Thyroid gland (tissue), 4 donors: Measurements from ENCODE around the gene DIP2B. TPM values are rescaled to one million over a fixed set of nuclear protein-coding genes. Genes with fewer than 3 reads are reported as not detected.

Experiments used
- DNase-seq, 2 donors: peaks; one replicate each; pipeline ENCODE4 v3.0.0-alpha.2; 2019
- H3K27ac ChIP-seq, 3 donors: fragments of 200-600 bp; sonication (generic); 1 replicate in 2 of 3; 2 replicates in 1 of 3; pipeline ENCODE4 v1.5.1; 2016 to 2019; ENCODE audit warnings: mild to moderate bottlenecking in 1 of 3, moderate library complexity in 1 of 3
- H3K27me3 ChIP-seq: fragments of 200-600 bp; sonication (generic); one replicate; pipeline ENCODE4 v1.5.1; 2019
- H3K36me3 ChIP-seq, 2 donors: fragments of 200-600 bp; sonication (generic); one replicate each; pipeline ENCODE4 v1.5.1; 2016 to 2019
- H3K4me1 ChIP-seq, 2 donors: fragments of 200-600 bp; sonication (generic); one replicate each; pipeline ENCODE4 v1.5.1; 2017 to 2019
- H3K4me3 ChIP-seq, 3 donors: fragments of 200-600 bp; sonication (generic); replicated peaks in 1 of 3; 1 replicate in 2 of 3; 2 replicates in 1 of 3; pipeline ENCODE4 v1.5.1; 2016; ENCODE audit warnings: mild to moderate bottlenecking in 1 of 3
- H3K9me3 ChIP-seq: fragments of 200-600 bp; sonication (generic); one replicate; pipeline ENCODE4 v1.5.1; 2017
- POLR2A ChIP-seq, 2 donors: fragments of 450-650 bp; IDR thresholded peaks; one replicate each; pipeline ENCODE4 v1.6.1; 2017; ENCODE audit warnings: antibody characterized with exemption in 2 of 2, mild to moderate bottlenecking in 2 of 2, moderate library complexity in 1 of 2
- WGBS, 2 donors: methylation state at CpG; one replicate each; pipeline ENCODE4 v1.1.5; 2017; 5-methylcytosine and 5-hydroxymethylcytosine counted together
- intact Hi-C: fragments of 100-400 bp; cut with DNase I; formaldehyde crosslinking; loops from one replicate; pipeline ENCODE4 v1.15.1; 2023
- total RNA-seq, 4 donors: library from RNA; depleted of rRNA; stranded (reverse); fragments of >200 nt; gene quantifications; one replicate each; pipeline ENCODE4 v1.2.3, GENCODE V29; 2016
- TF ChIP-seq, protein P1 (sequence below), 6 experiments: fragments of 200-600 bp in 3 of 6; fragments of 450-650 bp in 3 of 6; sonication (generic) in 3 of 6; IDR thresholded peaks; one replicate each; pipeline ENCODE4 v1.5.1; 2016 to 2019; ENCODE audit warnings: antibody characterized with exemption in 6 of 6, mild to moderate bottlenecking in 2 of 6, inconsistent platforms in 1 of 6, moderate library complexity in 1 of 6

The DIP2B gene
- total RNA-seq, 4 donors from 2014 or later: 27.7 to 45.7 (median 32.4) TPM

GRCh38 chr12:50612882-50613281, 108.1 kb downstream of the DIP2B start:
- H3K27me3 ChIP-seq: no peaks in the 10 kb centered on the region
- no peak overlapping the region for H3K4me3 ChIP-seq
- no peaks in the 10 kb centered on the region for H3K9me3 ChIP-seq
- no peak overlapping the region for H3K27ac ChIP-seq
- H3K4me1 ChIP-seq: peaks cover 0 to 8% of the 10 kb centered on the region in 2 donors
- H3K36me3 ChIP-seq: no peaks in the 10 kb centered on the region
- DNase-seq: no peak
- TF ChIP-seq, protein P1, sequence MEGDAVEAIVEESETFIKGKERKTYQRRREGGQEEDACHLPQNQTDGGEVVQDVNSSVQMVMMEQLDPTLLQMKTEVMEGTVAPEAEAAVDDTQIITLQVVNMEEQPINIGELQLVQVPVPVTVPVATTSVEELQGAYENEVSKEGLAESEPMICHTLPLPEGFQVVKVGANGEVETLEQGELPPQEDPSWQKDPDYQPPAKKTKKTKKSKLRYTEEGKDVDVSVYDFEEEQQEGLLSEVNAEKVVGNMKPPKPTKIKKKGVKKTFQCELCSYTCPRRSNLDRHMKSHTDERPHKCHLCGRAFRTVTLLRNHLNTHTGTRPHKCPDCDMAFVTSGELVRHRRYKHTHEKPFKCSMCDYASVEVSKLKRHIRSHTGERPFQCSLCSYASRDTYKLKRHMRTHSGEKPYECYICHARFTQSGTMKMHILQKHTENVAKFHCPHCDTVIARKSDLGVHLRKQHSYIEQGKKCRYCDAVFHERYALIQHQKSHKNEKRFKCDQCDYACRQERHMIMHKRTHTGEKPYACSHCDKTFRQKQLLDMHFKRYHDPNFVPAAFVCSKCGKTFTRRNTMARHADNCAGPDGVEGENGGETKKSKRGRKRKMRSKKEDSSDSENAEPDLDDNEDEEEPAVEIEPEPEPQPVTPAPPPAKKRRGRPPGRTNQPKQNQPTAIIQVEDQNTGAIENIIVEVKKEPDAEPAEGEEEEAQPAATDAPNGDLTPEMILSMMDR (IDR thresholded peaks at IDR 0.05): no peak
- no peak for TF ChIP-seq POLR2A (IDR thresholded peaks at IDR 0.05)
- intact Hi-C loops: no loop called here
- 93 to 94% methylated on average over 3 of the region's 3 CpGs for WGBS, 2 donors

DNA sequence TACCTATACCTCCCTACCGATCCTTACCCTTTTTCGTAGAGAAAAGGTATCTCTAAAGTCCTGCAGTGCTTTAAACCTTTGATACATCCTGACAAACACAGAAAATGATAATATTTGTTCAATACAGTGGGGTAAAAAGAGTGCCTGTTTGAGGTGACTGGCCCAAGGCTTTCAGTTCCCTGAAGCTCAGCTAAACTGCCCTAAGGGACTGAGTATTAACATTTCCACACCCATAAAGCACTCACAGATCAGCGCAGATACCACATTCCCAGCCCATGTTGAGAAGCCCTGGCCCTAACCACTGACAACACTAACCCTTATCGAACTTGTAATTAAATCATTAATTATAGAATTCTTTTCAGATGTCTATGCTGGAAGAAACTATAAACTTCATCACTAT, 108.7 kb downstream of the DIP2B start:
- WGBS, 2 donors: 93 to 96% methylated on average over 4 of the region's 4 CpGs
- intact Hi-C loops: no loop called here
- no peak for DNase-seq
- H3K36me3 ChIP-seq: no peaks in the 10 kb centered on the region
- no peak overlapping the region for H3K4me3 ChIP-seq
- H3K27me3 ChIP-seq: no peaks in the 10 kb centered on the region
- H3K27ac ChIP-seq: no peak overlapping the region
- TF ChIP-seq, protein P1 (IDR thresholded peaks at IDR 0.05): no peak
- TF ChIP-seq POLR2A (IDR thresholded peaks at IDR 0.05): no peak
- peaks cover 0 to 9% of the 10 kb centered on the region in 2 donors for H3K4me1 ChIP-seq
- H3K9me3 ChIP-seq: no peaks in the 10 kb centered on the region

DNA sequence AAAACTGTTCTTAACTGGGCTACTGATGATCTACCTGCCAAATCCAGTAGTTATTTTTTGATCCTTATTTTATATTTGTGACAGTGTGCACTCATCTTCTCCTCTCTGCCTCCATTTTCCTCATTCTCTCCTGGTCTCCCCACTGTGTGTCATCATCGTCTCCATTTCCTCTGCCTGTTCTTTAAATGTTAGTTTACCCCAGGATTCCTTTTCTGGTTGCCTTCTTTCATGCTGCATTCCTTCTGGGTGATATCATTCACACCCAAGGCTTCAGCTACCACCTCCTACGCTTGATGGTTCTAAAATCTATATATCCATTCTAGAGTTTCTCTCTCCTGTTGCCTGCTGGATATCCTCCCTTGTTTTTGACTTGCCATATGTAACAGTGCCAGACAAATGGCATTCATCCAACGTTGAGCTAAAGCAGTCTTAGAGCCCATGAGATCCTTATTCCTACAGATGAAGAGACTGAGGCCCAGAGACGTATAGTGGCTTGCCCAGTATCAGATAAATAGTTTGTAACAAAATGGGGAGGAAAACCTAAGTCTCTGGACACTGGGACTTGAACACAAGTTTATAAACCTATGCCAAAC, 109.5 kb downstream of the DIP2B start:
- TF ChIP-seq, protein P1 (IDR thresholded peaks at IDR 0.05): no peak
- TF ChIP-seq POLR2A (IDR thresholded peaks at IDR 0.05): no peak
- Histone ChIP-seq H3K27ac (no peak overlapping the region), H3K9me3 (no peaks in the 10 kb centered on the region), H3K36me3 (no peaks in the 10 kb centered on the region), H3K4me1 (peaks cover 6 to 17% of the 10 kb centered on the region in 2 donors), H3K27me3 (no peaks in the 10 kb centered on the region), H3K4me3 (no peak overlapping the region)
- no peak for DNase-seq
- intact Hi-C loops: no loop called here
- 78 to 86% methylated on average over 4 of the region's 4 CpGs for WGBS, 2 donors

- Histone ChIP-seq H3K36me3 (no peaks in the 10 kb centered on the region), H3K27me3 (no peaks in the 10 kb centered on the region), H3K9me3 (no peaks in the 10 kb centered on the region), H3K4me3 (no peak overlapping the region), H3K27ac (no peak overlapping the region), H3K4me1 (peaks cover 13 to 24% of the 10 kb centered on the region in 2 donors)
- intact Hi-C loops: no loop called here
- TF ChIP-seq, protein P1 (IDR thresholded peaks at IDR 0.05): no peak
- no peak for TF ChIP-seq POLR2A (IDR thresholded peaks at IDR 0.05)
- whole genome bisulfite sequencing, 2 donors: 94 to 96% methylated on average over 7 of the region's 7 CpGs
- no peak for DNase-seq
These were observed 110.5 kb downstream of the DIP2B start for GRCh38 chr12:50615145-50615906.

- Histone ChIP-seq H3K9me3 (no peaks in the 10 kb centered on the region), H3K4me3 (no peak overlapping the region), H3K36me3 (no peaks in the 10 kb centered on the region), H3K27ac (no peak overlapping the region), H3K27me3 (no peaks in the 10 kb centered on the region), H3K4me1 (peaks cover 19 to 26% of the 10 kb centered on the region in 2 donors)
- 97% methylated on average over 1 of the region's 1 CpG for WGBS, 2 donors
- no peak for TF ChIP-seq POLR2A (IDR thresholded peaks at IDR 0.05)
- TF ChIP-seq, protein P1 (IDR thresholded peaks at IDR 0.05): no peak
- intact Hi-C loops: no loop called here
- no peak for DNase-seq
These were observed 111.1 kb downstream of the DIP2B start for GRCh38 chr12:50615907-50616296.
